Activated CD8-positive, alpha-beta memory T cell treated with anti-CD3 and anti-CD28 coated beads, Interleukin-2, amount 50 U/mL, for 1 hour (primary cell): ENCODE results near the gene CALHM4.

ENCODE experiments used
- DNase-seq: peaks from one replicate; pipeline ENCODE4 v3.0.0-alpha.2; 2020; ENCODE audit errors: extremely low read depth

The CALHM4 gene

DNA sequence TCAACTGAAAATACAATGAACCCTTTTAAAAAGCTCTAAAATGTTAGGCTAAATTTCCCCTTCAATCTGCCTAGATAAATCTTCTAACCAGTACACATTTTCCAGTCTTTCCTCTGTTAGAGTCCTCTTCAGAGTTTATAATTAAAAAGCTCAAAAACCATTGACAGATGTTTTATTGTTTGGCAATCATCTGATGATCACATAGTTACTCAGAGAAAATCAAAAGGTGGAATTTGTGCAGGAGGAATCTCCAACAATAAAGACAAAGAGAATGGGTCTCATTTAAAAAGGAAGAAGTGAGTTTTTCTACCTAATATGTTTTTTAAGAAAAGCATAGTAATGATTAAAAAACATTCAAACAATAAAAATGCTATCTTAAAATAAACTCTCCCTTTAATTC lies 11.1 kb upstream of the CALHM4 start:
- no peak for DNase-seq

DNA sequence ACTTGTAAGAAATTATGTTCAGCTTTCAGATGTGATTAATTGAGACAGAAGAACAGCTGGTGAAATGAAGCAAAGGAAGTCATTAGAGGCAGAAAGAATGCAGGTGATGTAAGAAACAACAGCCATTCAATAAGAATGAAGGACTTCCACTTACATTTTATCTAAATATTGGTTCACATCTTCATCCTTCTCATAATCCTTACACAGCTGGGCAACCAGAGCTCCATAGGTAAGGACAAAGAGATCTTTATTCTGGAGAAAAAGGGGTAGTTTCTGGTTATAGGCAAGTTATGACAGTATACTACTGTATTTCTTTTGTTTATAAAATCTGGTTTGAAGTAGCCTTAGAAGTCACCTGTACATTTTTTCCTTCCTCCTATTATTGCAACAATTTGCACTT lies 10.4 kb upstream of the CALHM4 start:
- DNase-seq, result no peak

DNA sequence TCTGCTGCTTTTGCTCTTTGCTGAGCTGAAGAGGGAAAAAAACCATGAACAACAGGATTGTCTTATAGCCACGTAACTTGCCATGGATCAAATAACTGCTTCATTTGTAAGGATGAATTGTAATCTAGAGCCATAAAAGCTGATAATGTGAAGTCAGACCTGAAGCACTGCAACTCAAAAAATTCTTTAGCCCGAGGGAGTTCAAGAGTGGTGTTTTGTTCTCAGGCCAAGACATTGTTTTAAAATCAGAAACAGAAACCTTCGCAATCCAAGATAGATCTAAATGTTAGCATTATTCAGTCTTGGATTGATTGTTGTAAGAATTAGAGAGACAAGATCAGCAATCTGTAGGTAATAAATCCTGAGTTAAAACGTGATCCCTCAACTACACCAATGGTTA lies 7.9 kb upstream of the CALHM4 start, which contains the start of gene TRAPPC3L:
TRAPPC3L (minus strand) TSS at position 34 of the 400 bp plus-strand sequence. CDS start 170 bp downstream, outside the sequence.
- DNase-seq, result no peak

DNA sequence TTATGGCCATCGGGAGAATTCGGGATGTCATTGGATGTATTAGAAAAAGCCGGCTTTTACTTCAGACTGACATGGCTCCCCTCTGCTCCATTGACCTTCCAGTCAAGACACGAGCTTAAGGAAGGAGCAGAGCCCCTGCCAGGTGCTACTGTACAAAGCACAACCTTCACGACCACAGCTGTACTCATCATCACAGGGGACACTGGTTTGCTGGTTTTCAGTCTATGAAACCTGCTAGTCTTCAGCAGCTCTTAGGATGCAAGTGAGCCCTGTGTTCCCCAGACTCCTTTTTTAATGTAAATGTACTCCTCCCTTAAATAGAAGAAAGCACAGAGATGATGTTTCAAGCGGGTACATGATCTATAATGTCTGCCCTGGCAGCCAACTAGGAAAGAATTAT lies 6.2 kb upstream of the CALHM4 start:
- no peak for DNase-seq

DNA sequence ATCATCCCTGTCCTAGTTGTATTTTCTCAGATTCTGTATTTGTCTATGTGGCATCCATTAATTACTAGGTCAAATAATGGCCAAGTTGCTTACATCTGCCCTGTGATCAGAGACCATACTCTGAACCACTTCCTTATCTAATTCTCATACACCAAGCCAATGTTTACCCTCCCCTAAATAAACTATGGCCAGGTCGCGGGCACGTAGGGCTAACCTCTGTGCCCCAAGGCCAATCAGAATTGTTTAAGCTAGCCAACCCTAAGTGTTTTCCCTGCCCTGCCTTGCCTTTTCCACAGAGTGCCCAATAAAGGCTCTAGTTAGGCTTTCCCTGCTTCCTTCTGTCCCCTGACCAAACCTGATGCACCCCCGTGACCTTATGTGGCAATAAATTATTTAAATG lies 2.8 kb upstream of the CALHM4 start:
- no peak for DNase-seq

DNA sequence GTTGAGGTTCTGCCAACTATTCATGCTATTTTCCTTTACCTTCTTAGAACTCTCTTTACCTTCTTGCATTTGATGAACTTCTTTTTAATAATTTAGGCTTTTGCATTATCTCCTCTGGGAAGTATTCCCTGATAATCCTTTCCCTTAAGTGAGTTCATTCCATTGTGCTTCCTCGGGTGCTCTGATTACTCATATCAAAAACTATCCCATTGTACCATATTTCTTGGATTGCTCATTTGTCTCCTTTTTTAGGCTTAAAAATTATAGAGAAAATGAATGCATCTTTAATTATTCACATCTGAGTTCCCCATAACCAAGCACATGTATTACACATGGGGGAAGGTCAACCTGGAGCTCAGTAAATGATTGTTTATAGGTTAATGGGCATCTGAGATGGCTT lies 2.5 kb downstream of the CALHM4 start:
- no peak for DNase-seq

DNA sequence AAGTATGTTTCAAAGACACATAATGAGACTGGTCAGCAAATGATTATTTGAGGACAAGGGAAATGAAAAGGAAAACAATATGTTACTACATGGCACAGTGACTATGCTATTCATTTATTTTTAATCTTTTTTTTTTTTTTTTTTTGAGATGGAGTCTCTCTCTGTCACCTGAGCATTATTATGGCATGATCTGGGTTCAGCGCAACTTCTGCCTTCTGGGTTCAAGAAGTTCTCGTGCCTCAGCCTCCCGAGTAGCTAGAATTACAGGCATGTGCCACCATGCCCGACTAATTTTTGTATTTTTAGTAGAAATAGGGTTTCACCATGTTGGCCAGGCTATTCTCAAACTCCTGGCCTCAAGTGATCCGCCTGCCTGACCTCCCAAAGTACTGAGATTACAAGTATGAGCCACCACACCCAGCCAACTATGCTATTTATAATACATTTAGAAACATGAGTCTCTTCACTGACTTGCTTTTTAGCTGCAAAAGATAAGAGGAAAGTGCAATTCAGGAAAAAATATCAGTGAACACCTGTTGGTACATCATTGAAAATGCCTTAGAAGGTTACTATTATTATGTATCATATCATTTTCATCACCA lies 3.4 kb downstream of the CALHM4 start:
- no peak for DNase-seq

DNA sequence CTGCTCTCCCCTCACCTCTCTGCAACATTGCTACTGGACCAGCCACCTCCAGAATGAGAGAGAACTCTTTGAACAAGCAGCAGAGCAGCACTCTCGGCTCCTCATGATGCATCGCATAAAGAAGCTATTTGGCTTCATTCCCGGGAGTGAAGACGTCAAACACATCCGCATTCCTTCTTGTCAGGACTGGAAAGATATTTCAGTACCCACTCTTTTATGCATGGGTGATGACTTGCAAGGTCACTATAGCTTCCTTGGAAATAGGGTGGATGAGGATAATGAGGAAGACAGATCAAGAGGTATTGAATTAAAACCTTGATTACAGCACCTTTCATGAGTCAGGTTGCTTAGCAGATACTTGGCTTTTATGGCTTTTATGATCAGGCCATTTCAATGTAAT lies 4.3 kb downstream of the CALHM4 start:
- DNase-seq, result no peak

DNA sequence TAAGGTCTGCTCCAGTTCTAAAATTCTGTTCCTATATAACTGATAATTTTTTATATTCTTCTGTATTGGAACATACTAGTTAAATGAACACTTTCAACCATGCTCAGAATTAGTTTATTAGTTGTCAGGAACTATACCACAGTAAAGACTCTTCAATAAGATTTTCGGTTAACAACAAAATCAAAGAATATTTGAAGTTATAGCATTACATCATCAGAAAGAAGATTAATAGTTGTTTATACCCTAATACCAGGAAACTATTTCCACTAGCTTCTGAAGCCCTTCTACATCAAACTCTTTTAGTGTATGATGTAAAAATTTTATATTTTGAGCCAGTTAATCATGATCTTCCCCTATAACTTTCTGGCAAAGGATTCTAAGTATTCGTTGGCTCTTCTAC lies 6.6 kb downstream of the CALHM4 start:
- DNase-seq, result no peak

DNA sequence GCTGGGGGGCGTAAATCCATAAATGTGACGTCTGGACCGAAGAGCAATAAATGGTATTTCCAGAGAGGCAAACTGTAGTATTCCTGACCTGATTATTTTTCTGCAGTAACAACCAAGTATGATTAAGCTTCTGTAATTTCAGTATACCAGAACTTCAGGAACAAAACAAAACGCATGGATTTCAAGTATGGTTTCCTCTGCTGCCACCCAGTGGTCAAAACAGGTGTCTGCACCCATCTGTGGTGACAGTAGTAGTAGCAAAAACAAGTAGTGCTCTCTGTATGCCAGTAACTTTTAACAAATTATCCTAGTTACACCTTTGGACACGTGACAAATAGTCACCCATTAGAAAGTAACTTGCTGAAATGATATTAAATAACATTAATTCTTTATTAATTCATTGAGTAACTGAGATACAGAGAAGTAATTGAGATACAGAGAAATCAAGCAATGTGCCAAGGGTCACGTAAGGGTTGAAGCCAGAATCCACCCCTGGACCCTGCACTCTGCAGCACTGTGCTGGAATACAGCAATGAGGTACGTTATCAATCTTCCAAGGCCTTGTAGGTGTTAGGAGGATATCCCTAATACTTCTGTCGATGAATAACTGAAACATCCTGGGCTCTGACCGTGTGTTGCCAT lies 7.9 kb downstream of the CALHM4 start:
- DNase-seq, result no peak

DNA sequence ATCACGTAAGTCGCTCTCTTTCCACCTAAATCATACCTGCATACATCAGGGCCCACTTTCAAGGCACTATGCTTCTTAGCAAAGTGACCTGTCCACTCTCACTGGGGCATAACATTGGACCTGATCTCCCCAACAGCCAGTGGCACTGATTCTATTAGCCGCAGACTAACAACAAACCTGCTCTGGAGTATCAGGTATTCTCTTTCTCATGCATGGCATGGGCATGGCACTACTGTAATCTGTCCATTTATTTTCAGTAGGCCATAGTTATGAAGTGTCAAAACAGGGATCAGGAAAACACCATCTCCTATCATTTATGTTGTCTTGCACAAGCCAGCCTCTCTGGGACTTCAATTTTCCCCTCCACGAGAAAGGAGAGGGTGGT lies 8.5 kb downstream of the CALHM4 start:
- no peak for DNase-seq

DNA sequence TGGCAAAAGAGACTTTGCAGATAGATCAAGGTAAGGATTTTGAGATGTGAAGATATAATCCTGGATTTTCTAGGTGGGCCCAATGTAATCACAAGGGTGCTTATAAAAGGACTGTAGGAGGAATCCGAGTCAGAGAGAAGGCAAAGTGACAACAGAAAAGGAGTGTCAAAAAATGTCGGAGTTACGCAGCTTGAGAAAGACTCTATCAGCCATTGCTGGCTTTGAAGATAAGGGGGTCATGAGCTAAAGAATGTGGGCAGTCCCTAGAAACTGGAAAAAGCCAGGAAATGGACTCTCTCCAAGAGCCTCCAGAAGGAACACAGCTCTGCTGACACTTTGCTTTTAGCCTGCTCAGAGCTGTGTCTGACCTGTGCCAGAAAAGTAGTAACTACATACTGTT lies 9.1 kb downstream of the CALHM4 start:
- DNase-seq, result no peak

DNA sequence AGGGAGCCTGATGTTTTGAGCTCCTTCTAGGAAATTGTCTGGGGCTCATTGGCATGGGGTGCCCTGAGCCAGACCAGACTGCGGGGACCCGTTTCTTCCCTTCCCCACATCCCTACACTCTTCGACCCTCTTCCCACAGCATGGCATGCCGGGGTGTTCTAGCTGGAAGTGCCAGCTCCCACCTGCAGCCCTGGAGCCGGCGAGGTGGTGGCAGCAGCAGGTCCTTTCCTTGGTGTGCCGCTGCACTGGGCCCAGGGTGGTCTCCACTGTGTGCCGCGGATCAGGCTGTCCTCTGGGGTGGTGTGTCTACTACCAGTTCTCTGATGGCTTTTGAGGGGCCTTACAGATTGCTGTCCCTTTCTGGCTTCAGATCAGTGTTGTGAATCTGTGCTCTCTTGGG lies 10.3 kb downstream of the CALHM4 start:
- no peak for DNase-seq

DNA sequence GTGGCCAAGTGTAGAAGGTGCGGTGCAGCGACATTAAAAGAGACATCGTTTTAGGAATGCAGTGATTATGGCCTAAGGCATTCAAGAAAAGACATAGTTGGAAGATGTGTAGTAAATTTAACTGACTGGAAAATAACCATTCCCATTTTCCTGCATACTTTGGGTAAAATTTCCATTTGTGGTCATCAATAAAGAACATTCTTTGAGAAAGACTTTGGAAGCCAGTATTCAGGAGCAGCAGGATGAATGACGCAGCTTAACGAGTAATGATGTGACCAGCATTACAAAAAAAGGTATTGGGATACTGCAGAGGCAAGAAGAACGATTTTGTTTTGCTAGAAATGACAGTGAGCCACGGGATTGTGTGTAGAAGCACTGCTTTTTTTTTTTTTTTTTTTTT lies 10.8 kb downstream of the CALHM4 start:
- DNase-seq, result no peak

DNA sequence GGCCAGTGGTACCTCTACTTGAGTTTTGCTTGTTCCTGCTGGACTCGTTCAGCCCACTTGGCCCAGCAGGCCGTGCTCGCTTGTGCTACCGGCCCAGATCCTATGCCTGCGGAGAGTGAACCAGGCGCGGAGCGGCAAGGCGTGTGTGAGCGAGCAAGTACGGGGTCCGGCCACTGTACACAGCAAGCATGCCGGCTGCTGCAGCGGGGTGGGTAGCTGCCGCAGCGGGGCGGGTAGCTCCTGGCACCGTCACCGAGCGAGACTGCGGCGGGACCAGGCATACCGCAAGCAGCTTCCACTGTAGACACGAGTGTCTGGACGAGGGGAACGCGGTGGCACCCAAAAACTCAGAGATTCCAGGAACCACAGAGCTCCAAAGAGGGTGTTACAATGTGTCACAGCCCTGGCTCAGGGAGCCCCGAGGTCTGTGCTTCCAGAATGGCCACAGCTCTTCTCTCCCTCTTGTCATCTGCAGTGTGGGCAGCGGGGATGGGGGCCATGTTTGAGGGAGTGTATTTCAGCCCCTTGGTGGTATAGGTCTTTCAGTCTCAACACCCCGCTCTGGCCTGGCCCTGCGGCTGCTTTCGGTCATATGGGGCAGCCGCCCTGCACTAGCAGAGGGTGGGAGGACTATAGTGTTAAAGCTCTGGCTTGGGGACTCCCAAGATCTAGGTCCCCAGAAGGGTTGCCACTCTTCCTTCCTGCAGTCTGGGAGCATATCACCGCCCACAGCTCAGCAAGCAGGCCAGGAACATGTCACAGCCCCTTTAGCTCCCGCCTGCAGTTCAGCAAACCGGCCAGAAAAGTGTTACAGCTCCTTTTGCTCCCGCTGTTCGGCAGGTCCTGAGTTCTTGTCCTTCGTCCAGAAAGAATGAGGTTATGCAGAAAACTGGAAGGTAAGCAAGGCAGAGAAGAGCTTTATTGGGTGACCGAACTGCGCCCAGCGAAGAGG lies 11.6 kb downstream of the CALHM4 start:
- no peak for DNase-seq

DNA sequence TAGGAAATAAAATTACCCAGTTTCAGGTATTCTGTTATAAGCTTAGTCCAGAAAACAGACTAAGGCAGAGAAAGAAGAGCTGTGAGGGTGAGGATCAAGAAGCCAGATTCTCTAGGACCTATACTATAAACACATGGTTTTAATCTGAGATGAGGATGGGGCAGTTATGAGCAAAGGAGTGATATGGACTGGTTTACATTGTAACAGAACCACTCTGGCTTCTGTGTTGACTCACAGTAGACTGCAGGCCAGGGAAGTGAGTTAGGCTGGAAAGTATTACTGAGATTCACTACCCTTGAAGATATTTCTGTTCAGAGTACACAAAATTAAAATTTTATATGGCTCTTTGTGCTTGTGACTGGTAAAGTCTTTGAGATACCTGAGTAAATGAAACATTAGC lies 14.6 kb downstream of the CALHM4 start:
- DNase-seq, result no peak

DNA sequence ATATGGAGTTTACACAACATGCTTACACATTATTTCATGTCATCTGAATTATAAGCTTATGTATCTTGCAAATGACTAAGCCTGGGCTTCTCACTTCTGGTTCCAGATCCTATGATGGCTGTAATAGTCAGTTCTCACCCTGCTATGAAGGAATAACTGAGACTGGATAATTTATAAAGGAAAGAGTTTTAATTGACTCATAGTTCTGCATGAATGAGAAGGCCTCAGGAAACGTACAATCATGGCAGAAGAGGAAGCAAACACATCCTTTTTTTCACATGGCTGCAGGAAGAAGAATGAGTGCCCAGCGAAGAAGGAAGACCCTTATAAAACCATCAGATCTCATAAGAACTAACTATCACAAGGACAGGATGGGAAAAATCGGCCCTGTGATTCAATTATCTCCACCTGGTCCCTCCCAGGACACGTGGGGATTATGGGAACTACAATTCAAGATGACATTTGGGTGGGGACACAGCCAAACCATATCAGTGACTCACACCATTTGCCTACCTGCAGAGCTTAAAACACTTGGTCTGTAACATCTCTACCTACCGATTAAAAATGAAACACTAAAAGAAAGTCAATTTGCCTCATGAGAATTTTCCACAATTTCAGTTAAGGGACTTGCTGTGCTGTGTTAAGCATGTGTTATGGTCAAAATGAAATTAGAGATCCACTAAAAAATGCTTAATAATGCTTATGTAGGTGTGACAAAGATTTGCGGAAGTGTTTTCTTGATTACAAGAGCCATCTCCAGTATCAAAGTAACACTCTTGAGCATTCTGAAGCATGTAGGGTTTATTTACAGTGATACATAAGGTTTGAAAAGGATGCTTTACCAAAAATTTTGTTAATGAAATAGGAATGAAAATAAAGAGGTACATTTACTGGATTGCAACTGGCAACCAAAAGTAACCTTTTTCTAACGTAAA lies 15.5 kb downstream of the CALHM4 start:
- DNase-seq, result no peak

DNA sequence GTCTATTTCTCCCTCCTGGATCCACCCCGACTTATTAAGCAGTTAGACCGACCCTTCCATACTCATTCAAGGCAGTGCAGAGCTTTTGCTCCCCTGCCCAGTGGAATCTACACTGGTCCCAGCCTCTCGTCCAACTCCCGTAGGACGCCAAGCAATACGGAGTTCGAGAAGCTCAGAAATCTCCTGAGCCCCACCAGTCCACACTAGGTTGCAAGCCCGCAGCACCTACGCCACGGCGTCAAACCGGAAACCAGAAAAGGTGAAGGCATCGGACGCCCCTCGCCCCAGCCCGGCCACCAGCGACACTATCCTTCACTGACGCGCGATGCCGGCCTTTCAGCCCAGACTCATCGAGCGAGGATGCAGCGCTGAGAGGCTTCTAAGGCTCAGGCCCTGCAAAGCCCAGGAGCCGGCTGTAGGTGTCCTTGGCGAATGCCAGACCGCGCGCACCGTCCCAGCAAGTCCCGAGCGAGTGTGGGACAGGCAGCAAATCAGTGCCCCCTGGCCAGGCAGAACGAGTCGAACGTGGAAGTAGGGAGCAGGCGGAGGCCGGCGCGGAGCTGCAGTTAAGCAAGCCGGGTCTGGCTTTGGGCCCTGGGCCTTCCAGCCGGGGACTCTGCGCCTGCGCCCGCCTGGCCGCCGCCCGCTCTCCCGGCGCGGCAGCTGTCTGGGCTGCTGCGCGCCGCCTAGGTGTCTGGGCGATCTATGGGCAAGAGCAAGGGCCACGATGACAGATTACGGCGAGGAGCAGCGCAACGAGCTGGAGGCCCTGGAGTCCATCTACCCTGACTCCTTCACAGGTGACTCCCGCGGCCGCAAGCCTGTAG lies 17.5 kb downstream of the CALHM4 start, which contains the start of gene RWDD1:
RWDD1 (plus strand) TSS at position 649 of the 827 bp plus-strand sequence; CDS start at position 728, 79 bp downstream.
- peak; percentile 98 for DNase-seq

DNA sequence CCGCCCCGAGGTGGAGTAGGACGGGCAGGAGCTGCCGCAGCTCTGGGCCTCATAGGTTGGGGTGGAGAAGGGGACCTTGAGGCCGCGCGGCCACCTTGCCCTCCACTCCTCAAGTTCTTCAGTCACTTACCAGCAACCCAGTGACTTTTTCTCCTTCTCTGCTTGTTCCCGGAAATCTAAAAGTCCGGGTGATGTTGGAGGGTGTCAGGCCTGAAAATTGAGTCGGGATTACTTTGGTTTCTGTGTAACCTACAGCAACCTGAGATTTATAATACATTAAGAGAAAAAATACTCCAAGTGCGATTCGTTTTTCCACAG lies 18.1 kb downstream of the CALHM4 start:
- DNase-seq, result no peak

DNA sequence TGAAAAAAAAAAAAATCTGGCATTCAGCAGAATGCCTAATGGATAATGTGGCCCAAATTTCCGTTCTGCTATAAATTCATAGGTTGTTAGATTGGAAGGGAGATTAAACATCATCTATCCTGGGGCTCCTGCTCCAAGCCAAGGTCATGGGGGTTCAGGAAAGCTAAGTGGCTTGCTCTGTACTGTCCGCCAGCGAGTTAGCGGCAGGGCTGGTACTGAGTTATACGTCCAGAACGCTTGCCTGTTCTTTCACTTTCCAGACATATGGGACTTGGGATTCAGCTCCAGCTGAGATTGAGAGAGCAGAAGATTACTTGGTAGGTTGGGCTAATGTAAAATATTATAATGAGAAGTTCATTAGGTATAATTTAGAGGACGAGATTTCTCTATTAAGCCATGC lies 18.6 kb downstream of the CALHM4 start:
- DNase-seq, result no peak

DNA sequence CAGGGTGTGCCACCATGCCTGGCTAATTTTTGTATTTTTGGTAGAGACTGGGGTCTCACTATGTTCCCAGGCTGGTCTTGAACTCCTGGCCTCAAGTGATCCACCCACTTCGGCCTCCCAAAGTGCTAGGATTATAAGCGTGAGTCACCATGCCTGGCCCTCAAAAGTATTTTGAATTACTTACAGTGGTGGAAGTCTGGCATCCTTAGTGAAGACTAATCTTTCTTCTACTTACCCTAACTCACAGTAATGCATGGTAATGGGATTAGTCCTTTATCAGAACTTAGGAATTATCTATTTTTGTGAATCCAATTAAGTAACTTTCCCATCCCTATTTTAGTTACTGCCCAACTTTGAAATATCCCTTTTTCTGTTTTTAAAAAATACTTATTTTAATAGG lies 21.7 kb downstream of the CALHM4 start:
- DNase-seq, result no peak
